HEK293 (cell line): ENCODE results near the gene SPEF1.

ENCODE experiments used
- CTCF ChIA-PET: fragments of 350-600 bp; formaldehyde crosslinking; extraction: SDS; loops from one replicate; lab custom pipeline; 2021; ENCODE audit warnings: antibody characterized with exemption; lab: Yijun Ruan, JAX
- POLR2A ChIA-PET: fragments of 300-600 bp; formaldehyde crosslinking; extraction: SDS; loops from one replicate; lab custom pipeline; 2020; ENCODE audit warnings: antibody characterized with exemption, inconsistent platforms; lab: Yijun Ruan, JAX
- H3K27ac ChIP-seq: fragments of 200-500 bp; sonication (Bioruptor generic); 2 replicates; pipeline ENCODE4 v1.5.1; 2014; ENCODE audit warnings: low read depth, low read length, control low read depth, inconsistent platforms; ENCODE audit errors: extremely low read depth
- H3K36me3 ChIP-seq, 2 experiments: fragments of 200-500 bp in 1 of 2; sonication (Bioruptor generic) in 1 of 2; 1 replicate in 1 of 2; 2 replicates in 1 of 2; pipeline ENCODE4 v1.5.1; 2014 to 2017; ENCODE audit warnings: inconsistent platforms in 2 of 2, low read length in 2 of 2; ENCODE audit not compliant: control insufficient read depth in 2 of 2, insufficient read depth in 1 of 2
- H3K4me1 ChIP-seq: fragments of 200-500 bp; sonication (Bioruptor generic); 2 replicates; pipeline ENCODE4 v1.5.1; 2014; ENCODE audit warnings: mild to moderate bottlenecking, low read length, inconsistent platforms; ENCODE audit not compliant: control insufficient read depth, insufficient read depth
- H3K4me3 ChIP-seq: 2 replicates; pipeline ENCODE4 v1.5.1; 2011; ENCODE audit warnings: low read depth, mild to moderate bottlenecking, control low read depth, low read length, moderate library complexity
- H3K9me3 ChIP-seq: fragments of 200-500 bp; sonication (Bioruptor generic); 2 replicates; pipeline ENCODE4 v1.5.1; 2014; ENCODE audit warnings: low read depth, low read length, inconsistent platforms; ENCODE audit not compliant: control insufficient read depth, insufficient read depth
- EGR2 ChIP-seq: fragments of 450-650 bp; formaldehyde crosslinking; IDR thresholded peaks from 2 replicates; pipeline ENCODE4 v1.5.1; 2016; ENCODE audit warnings: low read depth, missing biosample characterization, missing genetic modification characterization
- GLI4 ChIP-seq: fragments of 450-650 bp; formaldehyde crosslinking; IDR thresholded peaks from 2 replicates; pipeline ENCODE4 v1.5.1; 2016; ENCODE audit warnings: missing biosample characterization, missing genetic modification characterization
- GLIS1 ChIP-seq: fragments of 450-650 bp; formaldehyde crosslinking; IDR thresholded peaks from 2 replicates; pipeline ENCODE4 v1.5.1; 2016; ENCODE audit warnings: missing biosample characterization, missing genetic modification characterization
- HOXA7 ChIP-seq: sonication (generic); formaldehyde crosslinking; IDR thresholded peaks from 2 replicates; pipeline ENCODE4 v1.8.1; 2022; ENCODE audit warnings: missing genetic modification reagents, borderline replicate concordance
- KLF1 ChIP-seq: fragments of 450-650 bp; formaldehyde crosslinking; IDR thresholded peaks from 2 replicates; pipeline ENCODE4 v1.5.1; 2016; ENCODE audit warnings: missing biosample characterization, missing genetic modification characterization
- KLF17 ChIP-seq: fragments of 450-650 bp; formaldehyde crosslinking; IDR thresholded peaks from 2 replicates; pipeline ENCODE4 v1.5.1; 2016; ENCODE audit warnings: missing biosample characterization, missing genetic modification characterization
- KLF9 ChIP-seq: fragments of 450-650 bp; formaldehyde crosslinking; IDR thresholded peaks from 2 replicates; pipeline ENCODE4 v1.5.1; 2016; ENCODE audit warnings: missing biosample characterization, missing genetic modification characterization, low read depth
- MZF1 ChIP-seq: fragments of 450-650 bp; formaldehyde crosslinking; IDR thresholded peaks from 2 replicates; pipeline ENCODE4 v1.5.1; 2017; ENCODE audit warnings: missing biosample characterization, missing genetic modification characterization, borderline replicate concordance
- PRDM6 ChIP-seq: fragments of 450-650 bp; formaldehyde crosslinking; IDR thresholded peaks from 2 replicates; pipeline ENCODE4 v1.5.1; 2017; ENCODE audit warnings: missing biosample characterization, missing genetic modification characterization
- SALL2 ChIP-seq: fragments of 450-650 bp; formaldehyde crosslinking; IDR thresholded peaks from 2 replicates; pipeline ENCODE4 v1.5.0; 2017; ENCODE audit warnings: missing biosample characterization, mild to moderate bottlenecking, missing genetic modification characterization, borderline replicate concordance
- SP2 ChIP-seq: fragments of 450-650 bp; formaldehyde crosslinking; IDR thresholded peaks from 2 replicates; pipeline ENCODE4 v1.5.1; 2016; ENCODE audit warnings: missing biosample characterization, missing genetic modification characterization
- SP3 ChIP-seq: fragments of 450-650 bp; formaldehyde crosslinking; IDR thresholded peaks from 2 replicates; pipeline ENCODE4 v1.5.1; 2016; ENCODE audit warnings: missing biosample characterization, missing genetic modification characterization
- SP7 ChIP-seq: fragments of 450-650 bp; formaldehyde crosslinking; IDR thresholded peaks from 2 replicates; pipeline ENCODE4 v1.5.1; 2016; ENCODE audit warnings: missing biosample characterization, missing genetic modification characterization
- WT1 ChIP-seq: fragments of 450-650 bp; formaldehyde crosslinking; IDR thresholded peaks from 2 replicates; pipeline ENCODE4 v1.5.1; 2016; ENCODE audit warnings: missing biosample characterization, missing genetic modification characterization
- ZFP37 ChIP-seq: fragments of 450-650 bp; formaldehyde crosslinking; IDR thresholded peaks from 2 replicates; pipeline ENCODE4 v1.5.1; 2016; ENCODE audit warnings: missing biosample characterization, missing genetic modification characterization
- ZIC2 ChIP-seq: fragments of 450-650 bp; formaldehyde crosslinking; IDR thresholded peaks from 2 replicates; pipeline ENCODE4 v1.5.1; 2016; ENCODE audit warnings: missing biosample characterization, missing genetic modification characterization
- ZNF138 ChIP-seq: fragments of 450-650 bp; formaldehyde crosslinking; IDR thresholded peaks from 2 replicates; pipeline ENCODE4 v1.5.1; 2016; ENCODE audit warnings: missing biosample characterization, missing genetic modification characterization, borderline replicate concordance
- ZNF19 ChIP-seq: fragments of 450-650 bp; formaldehyde crosslinking; IDR thresholded peaks from 2 replicates; pipeline ENCODE4; 2016; ENCODE audit warnings: missing biosample characterization, missing genetic modification characterization, low read depth
- ZNF398 ChIP-seq: fragments of 450-650 bp; formaldehyde crosslinking; IDR thresholded peaks from 2 replicates; pipeline ENCODE4 v1.5.1; 2017; ENCODE audit warnings: missing biosample characterization, missing genetic modification characterization
- ZNF571 ChIP-seq: fragments of 450-650 bp; formaldehyde crosslinking; IDR thresholded peaks from 2 replicates; pipeline ENCODE4 v1.5.0; 2017; ENCODE audit warnings: missing biosample characterization, missing genetic modification characterization
- ZNF596 ChIP-seq: fragments of 450-650 bp; IDR thresholded peaks from 2 replicates; pipeline ENCODE4 v1.5.0; 2018; ENCODE audit warnings: missing biosample characterization, mild to moderate bottlenecking, missing genetic modification characterization, moderate library complexity
- ZNF830 ChIP-seq: fragments of 450-650 bp; IDR thresholded peaks from 2 replicates; pipeline ENCODE4 v1.5.0; 2018; ENCODE audit warnings: missing biosample characterization, missing genetic modification characterization, low read depth, mild to moderate bottlenecking, moderate library complexity
- ZNF837 ChIP-seq: fragments of 450-650 bp; formaldehyde crosslinking; IDR thresholded peaks from 2 replicates; pipeline ENCODE4 v1.5.1; 2016; ENCODE audit warnings: missing biosample characterization, missing genetic modification characterization

SPEF1 gene

GRCh38 chr20:3744806-3745685, 36.2 kb downstream of the SPEF1 start:
- Histone ChIP-seq H3K4me1 (no peaks in the 10 kb centered on the region), H3K9me3 (no peaks in the 10 kb centered on the region), H3K4me3 (no peak overlapping the region), H3K27ac (no peak overlapping the region), H3K36me3 (no peaks in the 10 kb centered on the region)
- peak; percentile 49; the same call in 1 of the 2 replicates for TF ChIP-seq SP7 (tag by site-specific recombination)
- peak; percentile 15; the same call in 1 of the 2 replicates for TF ChIP-seq ZIC2
- peak; percentile 97 for TF ChIP-seq KLF1 (tag by site-specific recombination)
- TF ChIP-seq ZNF138, result no peak
- TF ChIP-seq KLF9 (tag by site-specific recombination), result peak; percentile 33; the same call in 1 of the 2 replicates
- TF ChIP-seq KLF17 (tag by site-specific recombination), result 0 out of 2 replicates have a peak, but pooled peaks have one; percentile 32
- TF ChIP-seq ZNF830 (tag by site-specific recombination), result no peak
- TF ChIP-seq WT1 (tag by site-specific recombination), result no peak
- peak; percentile 74 for TF ChIP-seq SP3 (tag by site-specific recombination)
- peak; percentile 21; the same call in 1 of the 2 replicates for TF ChIP-seq EGR2 (tag by site-specific recombination)
- TF ChIP-seq GLIS1, result peak; percentile 24; the same call in 1 of the 2 replicates
- peak; percentile 62 for TF ChIP-seq SP2 (tag by site-specific recombination)
- TF ChIP-seq ZNF596 (tag by site-specific recombination), result no peak
- ChIA-PET POLR2A (interaction anchor here (0.6 to 3.1 kb wide), 4 partner anchors 10 to 106 kb away, joined by 3 to 19 read pairs (median 3); partner anchors contain the start of genes ADISSP and CDC25B), CTCF (interaction anchor here (0.6 to 2.3 kb wide), 12 partner anchors 8 to 1156 kb away, joined by 3 to 12 read pairs (median 4); partner anchors contain the start of gene SPEF1)

- Histone ChIP-seq H3K27ac (no peak overlapping the region), H3K4me1 (no peaks in the 10 kb centered on the region), H3K9me3 (no peaks in the 10 kb centered on the region), H3K36me3 (no peaks in the 10 kb centered on the region), H3K4me3 (no peak overlapping the region)
- TF ChIP-seq ZNF571 (tag by site-specific recombination), result no peak
- POLR2A ChIA-PET, result interaction anchor here (1.0 to 3.1 kb wide), 3 partner anchors 9 to 24 kb away, joined by 3 to 19 read pairs (median 3); partner anchors contain the start of gene ADISSP
- CTCF ChIA-PET, result interaction anchor here (0.5 to 2.3 kb wide), 12 partner anchors 9 to 328 kb away, joined by 3 to 12 read pairs (median 4); partner anchors contain the start of gene SPEF1
Measured at GRCh38 chr20:3744037-3744436, 37.2 kb downstream of the SPEF1 start.

- ChIA-PET POLR2A (interaction anchor here (1.0 to 3.1 kb wide), 2 partner anchors 8 to 25 kb away, joined by 3 to 19 read pairs; partner anchors contain the start of gene ADISSP), CTCF (interaction anchor here (0.5 to 2.2 kb wide), 5 partner anchors 10 to 104 kb away, joined by 3 to 7 read pairs (median 5); partner anchors contain the start of gene SPEF1)
- TF ChIP-seq HOXA7 (no peak), GLI4 (tag by site-specific recombination) (no peak), ZNF837 (tag by site-specific recombination) (no peak), ZNF398 (tag by site-specific recombination) (no peak), ZNF19 (tag by site-specific recombination) (no peak), MZF1 (tag by site-specific recombination) (no peak), ZFP37 (no peak), SALL2 (tag by site-specific recombination) (no peak), PRDM6 (tag by site-specific recombination) (no peak)
- peaks cover 4% of the 10 kb centered on the region; the same call in 1 of the 2 replicates for H3K4me1 ChIP-seq
- H3K9me3 ChIP-seq, result no peaks in the 10 kb centered on the region
- no peak overlapping the region for H3K4me3 ChIP-seq
- H3K36me3 ChIP-seq, result no peaks in the 10 kb centered on the region
- H3K27ac ChIP-seq, result no peak overlapping the region
Measured at GRCh38 chr20:3743251-3743650, 38.0 kb downstream of the SPEF1 start.
